SKM-1 treated with dmso at 0.1 percent for 144 hours (cell line): ENCODE measurements around the gene DDX47.

Experiments
- DNase-seq: peaks from one replicate; lab custom pipeline; 2025; ENCODE audit not compliant: unreplicated experiment; lab: John Stamatoyannopoulos, UW

The DDX47 gene

GRCh38 chr12:12813120-12814101, at the start of gene DDX47:
DDX47 (plus strand) TSS chr12:12813346; CDS start chr12:12813368, 22 bp downstream.
- peak; percentile 68 for DNase-seq

GRCh38 chr12:12764824-12765223, 48.3 kb upstream of the DDX47 start:
- DNase-seq: no peak

DNA sequence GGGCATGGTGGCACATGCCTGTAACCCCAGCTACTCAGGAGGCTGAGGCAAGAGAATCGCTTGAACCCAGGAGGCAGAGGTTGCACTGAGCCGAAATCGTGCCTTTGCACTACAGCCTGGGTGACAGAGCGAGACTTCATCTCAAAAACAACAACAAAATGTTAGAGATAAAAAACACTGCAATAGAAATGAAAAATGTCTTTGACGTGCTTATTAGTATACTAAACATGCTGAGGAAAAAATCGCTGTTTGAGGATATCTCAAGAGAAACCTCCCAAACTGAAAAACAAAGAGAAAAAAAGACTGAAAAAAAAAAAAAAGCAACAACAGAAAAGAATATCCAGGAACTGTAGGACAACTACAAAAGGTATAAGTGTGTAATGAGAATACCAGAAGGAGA, 42.9 kb upstream of the DDX47 start:
- no peak for DNase-seq

DNA sequence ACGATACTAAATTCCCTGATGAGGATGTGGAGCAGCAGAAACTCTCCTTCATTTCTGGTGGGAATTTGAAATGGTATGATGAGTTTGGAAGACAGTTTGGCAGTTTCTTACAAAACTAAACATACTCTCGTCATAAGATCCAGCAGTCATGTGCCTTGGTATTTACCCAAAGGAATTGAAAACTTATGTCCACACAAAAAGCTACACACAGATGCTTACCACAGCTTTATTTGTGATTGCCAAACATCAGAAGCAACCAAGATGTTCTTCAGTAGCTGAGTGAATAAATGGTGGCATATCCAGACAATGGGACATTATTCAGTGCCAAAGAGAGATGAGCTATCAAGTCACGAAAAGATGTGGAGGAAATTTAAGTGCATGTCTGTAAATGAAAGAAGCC, 38.4 kb upstream of the DDX47 start:
- no peak for DNase-seq

DNA sequence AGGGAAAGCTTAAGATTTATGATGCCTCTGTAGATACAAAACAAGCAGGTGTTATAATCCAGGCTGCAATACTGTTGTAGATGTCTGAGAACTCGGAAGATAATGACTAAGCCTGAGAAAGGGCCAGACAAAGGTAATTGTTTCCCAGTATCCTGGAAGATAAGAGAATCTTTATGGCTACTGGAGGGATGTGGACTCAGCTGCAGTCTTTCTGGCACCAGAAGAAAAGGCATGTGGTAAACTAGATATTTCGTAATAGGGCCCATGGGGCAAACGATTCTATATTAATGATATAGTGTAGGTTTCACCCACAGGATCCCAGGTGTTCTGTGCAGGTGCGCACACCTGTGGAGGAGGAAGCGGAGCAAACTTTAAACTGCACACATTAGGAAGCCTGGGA, 36.9 kb upstream of the DDX47 start:
- DNase-seq: no peak

DNA sequence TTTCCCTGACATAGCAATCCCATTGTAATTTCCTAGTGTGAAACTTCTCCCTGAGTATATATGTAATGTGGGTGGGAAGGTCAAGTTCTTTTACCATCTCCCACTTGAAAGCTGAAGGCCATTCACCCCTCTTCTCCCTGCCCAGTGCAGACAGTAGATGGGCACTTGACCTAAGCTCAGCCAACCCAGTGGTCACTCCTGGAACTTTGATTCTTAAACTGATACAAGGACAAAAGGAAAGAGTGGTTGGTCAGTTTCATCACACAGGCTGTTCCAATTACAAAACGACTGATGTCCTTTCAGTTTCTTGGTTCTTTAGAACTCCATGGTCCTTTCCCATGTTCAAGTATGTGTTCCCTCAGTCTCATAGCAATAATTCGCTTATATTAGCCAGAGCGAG, 36.1 kb upstream of the DDX47 start:
- no peak for DNase-seq

DNA sequence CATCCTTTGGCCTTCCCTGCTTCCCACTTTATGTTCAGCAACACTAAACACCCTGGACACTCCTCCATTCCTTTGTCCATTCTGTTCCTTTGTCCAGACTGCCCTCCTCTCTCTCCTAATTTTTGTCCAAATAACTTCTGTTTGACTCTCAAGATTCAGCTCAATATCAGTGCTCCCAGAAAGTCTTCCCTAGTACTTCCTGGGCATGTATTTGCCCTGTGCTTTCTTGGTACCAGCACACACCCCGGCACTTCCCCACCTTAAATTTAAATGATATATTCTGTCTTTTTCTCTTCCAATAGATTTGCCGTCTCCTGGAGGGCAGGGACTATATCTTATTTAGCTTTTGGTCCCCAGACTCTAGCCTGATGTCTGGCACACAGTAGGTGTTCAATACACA, 34.1 kb upstream of the DDX47 start:
- no peak for DNase-seq

- no peak for DNase-seq
Observed at GRCh38 chr12:12779529-12779928, 33.6 kb upstream of the DDX47 start.

DNA sequence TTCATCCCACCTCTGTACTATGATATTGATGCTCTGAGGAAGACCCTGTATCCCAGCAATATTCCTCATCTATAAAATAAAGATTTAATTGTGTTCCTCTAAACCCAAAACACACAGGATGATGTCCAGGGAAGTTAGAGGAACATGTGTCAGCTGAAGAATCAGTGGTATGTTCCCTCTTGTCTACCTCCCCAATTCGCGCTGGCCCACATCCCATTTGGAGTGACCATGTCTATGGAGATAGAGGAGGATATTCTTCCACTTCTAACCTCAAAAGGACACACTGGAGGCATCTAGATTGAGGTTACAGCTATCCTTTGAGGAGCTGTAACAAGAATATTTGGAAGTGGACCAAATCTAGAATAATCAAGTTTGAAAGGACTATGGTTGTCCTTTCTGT, 29.0 kb upstream of the DDX47 start:
- no peak for DNase-seq

DNA sequence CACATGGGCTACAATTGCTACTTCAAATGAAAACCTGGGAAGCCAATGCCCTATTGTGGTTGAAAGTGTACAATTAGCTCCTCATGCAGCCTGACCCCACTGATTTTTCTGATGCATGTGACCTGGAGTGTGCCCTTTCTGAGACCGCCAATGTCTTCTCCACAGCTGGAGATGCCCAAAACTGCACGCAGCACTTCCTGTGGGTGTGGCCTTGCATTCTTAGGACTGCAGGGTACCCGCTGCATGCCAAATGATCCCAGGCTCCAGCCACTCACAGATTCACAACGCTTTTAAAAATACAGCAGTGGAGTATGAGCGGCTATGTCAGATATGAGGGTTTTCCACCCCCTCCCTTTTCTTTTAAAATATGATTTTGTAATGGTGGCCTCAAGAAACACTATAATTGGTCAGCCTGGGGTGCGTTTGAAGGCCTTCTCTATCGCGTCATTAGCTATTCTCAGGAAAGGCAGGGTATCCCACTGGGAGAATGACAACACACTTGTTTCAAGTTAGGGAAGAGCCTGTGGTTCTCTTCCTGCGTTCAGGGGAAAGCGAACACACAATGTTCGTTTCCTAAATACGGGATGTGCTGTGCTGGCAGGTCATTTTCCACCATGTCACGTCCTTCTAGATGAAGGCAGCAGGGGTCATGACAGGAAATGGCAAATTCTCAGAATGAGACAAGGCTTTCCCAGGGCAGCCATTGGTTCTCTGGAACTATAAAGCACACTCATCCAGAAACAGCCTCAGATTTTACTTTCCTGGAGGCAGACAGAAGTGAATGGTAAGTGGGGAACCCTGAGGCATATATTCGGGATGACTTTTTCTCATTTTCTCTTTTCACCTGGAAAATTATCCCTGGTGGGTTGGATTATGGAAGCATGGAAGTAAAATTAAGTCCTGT, 28.0 kb upstream of the DDX47 start, which contains the start of gene APOLD1:
Gene APOLD1 (plus strand): TSS at position 749 of the 904 bp plus-strand sequence. CDS start 33 bp downstream, at position 782.
- DNase-seq: no peak

DNA sequence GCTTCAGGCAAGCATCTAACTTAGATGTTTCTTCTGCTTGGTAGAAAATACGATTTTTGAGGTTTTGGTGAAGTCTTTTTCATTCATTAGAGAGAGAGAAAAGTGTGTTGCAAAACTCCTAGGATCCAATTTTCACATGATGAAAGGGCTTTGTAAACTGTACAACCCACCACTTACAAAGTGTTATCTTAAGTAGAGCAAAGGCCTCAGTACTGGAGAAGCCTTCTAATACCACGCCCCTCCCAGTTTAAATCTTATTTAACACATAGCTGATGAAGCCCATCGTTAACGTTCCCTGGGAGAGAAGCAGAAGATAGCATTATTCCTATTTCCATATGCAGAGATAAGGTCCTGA, 26.8 kb upstream of the DDX47 start:
- DNase-seq: no peak

DNA sequence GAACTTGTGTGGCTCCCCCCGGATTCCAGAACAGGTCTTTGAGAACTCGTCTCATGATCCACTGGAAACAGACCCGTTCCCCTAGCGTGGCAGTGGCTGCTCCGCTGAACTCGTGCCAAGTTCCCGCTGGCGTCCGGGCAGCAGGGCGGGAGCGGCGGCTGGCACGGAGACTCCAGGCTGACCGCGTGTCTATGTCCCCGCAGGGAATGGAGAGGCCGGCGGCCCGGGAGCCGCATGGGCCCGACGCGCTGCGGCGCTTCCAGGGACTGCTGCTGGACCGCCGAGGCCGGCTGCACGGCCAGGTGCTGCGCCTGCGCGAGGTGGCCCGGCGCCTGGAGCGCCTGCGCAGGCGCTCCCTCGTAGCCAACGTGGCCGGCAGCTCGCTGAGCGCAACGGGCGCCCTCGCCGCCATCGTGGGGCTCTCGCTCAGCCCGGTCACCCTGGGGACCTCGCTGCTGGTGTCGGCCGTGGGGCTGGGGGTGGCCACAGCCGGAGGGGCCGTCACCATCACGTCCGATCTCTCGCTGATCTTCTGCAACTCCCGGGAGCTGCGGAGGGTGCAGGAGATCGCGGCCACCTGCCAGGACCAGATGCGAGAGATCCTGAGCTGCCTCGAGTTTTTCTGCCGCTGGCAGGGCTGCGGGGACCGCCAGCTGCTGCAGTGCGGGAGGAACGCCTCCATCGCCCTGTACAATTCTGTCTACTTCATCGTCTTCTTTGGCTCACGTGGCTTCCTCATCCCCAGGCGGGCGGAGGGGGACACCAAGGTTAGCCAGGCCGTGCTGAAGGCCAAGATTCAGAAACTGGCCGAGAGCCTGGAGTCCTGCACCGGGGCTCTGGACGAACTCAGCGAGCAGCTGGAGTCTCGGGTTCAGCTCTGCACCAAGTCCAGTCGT, 26.2 kb upstream of the DDX47 start:
- DNase-seq: no peak

DNA sequence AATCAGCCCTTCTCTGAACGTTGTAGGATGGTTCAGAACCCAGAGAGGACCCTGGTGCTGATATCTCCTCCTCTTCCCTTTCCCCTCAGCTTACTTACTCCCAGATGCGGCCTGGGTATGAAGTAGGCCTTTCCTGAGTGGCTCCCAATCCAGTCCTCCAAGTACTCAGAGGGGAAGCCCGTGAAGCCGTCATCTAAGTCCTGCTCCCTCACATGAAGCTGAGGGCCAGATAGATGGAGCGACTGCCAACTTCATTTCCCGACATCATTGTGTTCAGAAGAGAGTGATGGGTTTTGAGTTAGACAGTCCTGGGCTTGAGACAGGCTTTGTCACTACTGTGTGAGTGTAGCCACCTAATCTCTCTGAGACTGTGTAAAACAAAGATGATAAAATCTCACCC, 25.0 kb upstream of the DDX47 start:
- no peak for DNase-seq

DNA sequence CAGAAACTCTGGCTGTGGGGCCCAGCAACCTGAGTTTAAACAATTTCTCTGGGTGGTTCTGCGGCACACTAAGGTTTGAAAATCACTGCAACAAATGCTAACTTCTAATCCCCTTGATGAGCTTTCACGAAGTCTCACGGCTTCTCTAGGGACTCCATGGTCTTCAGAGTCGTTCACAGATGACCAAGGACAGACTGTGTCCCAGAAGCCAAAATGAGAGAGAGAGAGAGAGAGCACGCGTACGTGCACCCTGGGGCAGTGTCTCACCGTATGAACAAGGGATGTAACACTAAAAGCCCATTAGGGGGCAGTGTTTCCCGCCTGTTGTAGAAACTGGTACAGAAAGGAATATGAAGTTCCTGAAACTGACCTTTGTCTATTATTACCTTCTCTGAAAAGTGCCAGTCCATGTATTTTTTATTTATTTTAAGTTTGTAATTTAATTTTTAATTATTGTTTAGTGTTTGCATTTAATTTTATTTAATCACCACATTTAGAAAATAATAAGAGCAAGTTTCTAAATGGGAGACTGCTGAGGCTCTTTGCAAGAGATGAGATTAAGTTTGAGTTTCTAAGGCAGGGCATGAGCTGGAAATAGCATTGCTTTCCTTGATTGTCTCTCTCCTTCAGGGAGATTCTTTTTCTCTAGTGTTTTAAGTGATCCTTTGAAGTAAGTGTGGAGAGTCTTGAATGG, 24.3 kb upstream of the DDX47 start:
- DNase-seq: peak; percentile 40

GRCh38 chr12:12790956-12791355, 22.2 kb upstream of the DDX47 start:
- no peak for DNase-seq

GRCh38 chr12:12791756-12792369, 21.3 kb upstream of the DDX47 start:
- no peak for DNase-seq

DNA sequence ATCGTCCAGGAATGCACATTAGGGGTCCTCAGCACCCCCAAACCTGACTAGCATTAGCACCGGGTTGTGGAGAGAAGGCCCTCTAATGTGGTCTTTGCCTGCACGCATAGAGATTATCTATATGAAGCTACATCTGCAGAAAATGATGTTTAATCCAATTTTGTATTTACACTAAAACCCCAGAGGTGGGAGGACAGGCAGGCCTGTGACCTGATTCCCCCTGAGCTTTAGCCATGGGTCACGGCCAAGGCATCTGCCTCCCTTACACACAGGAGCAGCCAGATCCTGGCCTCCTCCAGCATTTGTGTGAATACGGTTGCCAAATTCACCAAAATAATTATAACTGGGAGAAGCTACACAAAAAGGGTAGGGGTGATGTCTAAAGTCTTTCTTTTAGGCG, 20.7 kb upstream of the DDX47 start:
- no peak for DNase-seq

- DNase-seq: no peak
Observed at GRCh38 chr12:12794686-12795085, 18.5 kb upstream of the DDX47 start.

DNA sequence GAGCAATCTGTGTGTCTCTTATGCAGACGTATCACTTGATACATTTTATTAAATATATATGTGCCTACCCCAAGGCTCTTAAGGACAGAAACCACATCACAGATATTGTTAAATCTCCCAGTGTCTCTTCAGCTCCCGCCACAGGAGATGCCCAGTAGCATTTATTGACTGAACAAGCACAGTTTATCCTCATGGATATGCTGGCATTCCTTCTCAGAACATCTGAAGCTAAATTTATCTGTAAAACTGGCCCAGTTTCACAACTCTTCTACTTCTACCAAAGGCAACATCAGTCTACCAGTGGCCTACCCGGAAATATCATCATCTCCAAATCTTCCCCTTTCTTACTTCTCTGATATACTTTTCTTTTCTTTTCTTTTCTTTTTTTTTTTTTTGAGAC, 17.0 kb upstream of the DDX47 start:
- no peak for DNase-seq
